ENCODE measurements around the gene IMPDH1. TPM values are rescaled to one million over a fixed set of nuclear protein-coding genes. Genes with fewer than 3 reads are reported as not detected.

The IMPDH1 gene
- total RNA-seq, 2 experiments from 2014 or later = 71.0 to 73.9 TPM

GRCh38 chr7:128352636-128353035, 57.1 kb downstream of the IMPDH1 start:
- no peaks in the 10 kb centered on the region for H3K36me3 Mint-ChIP-seq
- H3K4me3 Mint-ChIP-seq = no peak overlapping the region

DNA sequence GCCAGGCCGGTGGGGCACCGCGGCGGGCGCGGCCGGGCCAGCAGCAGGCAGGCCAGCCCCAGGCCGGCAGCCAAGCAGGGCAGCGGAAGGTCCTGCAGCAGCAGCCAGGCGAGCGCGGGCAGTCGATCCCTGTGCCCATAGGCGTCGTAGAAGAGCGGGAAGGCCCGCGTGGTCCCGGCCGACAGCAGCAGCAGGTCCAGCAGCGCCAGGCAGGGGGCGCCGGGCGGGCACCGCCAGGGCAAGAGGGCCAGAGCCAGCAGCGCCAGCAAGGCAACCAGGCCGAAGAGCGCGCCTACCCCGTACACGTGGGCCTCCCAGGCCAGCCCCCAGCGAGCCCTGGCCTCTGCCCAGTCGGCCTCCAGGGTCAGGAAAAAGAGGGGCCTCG, 57.6 kb downstream of the IMPDH1 start:
- DNase-seq = peak; percentile 54
- no peaks in the 10 kb centered on the region for H3K4me1 Mint-ChIP-seq
- no peak overlapping the region for H3K27ac Mint-ChIP-seq
- no peak overlapping the region for H3K4me3 Mint-ChIP-seq
- no peaks in the 10 kb centered on the region for H3K9me3 Mint-ChIP-seq
- H3K36me3 Mint-ChIP-seq = no peaks in the 10 kb centered on the region
- peaks cover 43% of the 10 kb centered on the region for H3K27me3 Mint-ChIP-seq

More at GRCh38 chr7:128352636-128353035, 57.1 kb downstream of the IMPDH1 start:
- no peak for DNase-seq
- peaks cover 40% of the 10 kb centered on the region for H3K27me3 Mint-ChIP-seq
- no peak overlapping the region for H3K27ac Mint-ChIP-seq
- H3K9me3 Mint-ChIP-seq = no peaks in the 10 kb centered on the region
- H3K4me1 Mint-ChIP-seq = no peaks in the 10 kb centered on the region

DNA sequence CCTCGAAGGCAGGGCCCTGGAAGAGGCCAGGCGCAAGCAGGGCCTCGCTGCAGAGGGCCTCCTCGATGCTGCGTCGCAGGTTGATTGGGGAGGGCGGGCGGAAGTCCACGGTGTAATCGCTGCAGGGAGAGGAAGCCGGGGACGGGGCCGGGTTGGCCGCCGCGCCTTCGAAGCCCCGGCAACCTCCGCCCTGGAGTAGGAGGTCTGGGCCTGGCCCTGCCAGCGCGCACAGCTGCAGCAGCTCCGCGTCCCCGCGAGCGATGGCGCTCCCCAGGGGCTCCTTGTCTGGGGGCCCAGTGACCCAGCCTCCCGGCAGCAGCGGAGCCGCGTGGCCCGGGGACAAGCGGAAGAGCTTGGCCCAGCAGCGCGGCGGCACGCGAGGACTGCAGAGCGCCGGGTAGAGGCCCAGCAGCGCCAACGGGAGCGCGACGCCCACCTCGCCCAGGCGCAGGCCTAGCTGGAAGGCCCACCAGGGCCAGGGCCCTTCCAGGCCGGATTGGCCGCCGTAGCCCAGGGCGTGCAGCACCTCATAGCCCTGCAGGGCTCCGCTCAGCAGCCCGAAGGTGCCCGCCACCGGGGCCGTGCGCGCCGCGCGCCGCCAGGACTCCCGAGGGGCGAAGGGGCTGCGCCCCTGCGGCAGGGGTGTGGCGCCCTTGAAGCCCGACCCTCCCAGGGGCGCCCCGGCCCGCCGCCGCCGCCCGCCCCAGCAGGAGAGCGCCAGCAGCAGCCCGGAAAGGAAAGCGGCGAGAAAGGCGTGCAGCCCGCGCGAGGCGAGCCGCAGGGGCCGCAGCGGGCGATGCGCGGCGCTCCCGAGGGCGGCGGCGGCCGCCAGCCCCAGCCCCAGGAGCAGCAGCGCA, 58.3 kb downstream of the IMPDH1 start:
- H3K27me3 Mint-ChIP-seq = peaks cover 43% of the 10 kb centered on the region
- no peak overlapping the region for H3K4me3 Mint-ChIP-seq
- no peak overlapping the region for H3K27ac Mint-ChIP-seq
- no peaks in the 10 kb centered on the region for H3K9me3 Mint-ChIP-seq
- no peaks in the 10 kb centered on the region for H3K36me3 Mint-ChIP-seq
- peak; percentile 31 for DNase-seq
- H3K4me1 Mint-ChIP-seq = no peaks in the 10 kb centered on the region

- H3K9me3 Mint-ChIP-seq = no peaks in the 10 kb centered on the region
- DNase-seq = no peak
- H3K27ac Mint-ChIP-seq = no peak overlapping the region
- no peak overlapping the region for H3K4me3 Mint-ChIP-seq
- H3K27me3 Mint-ChIP-seq = peaks cover 43% of the 10 kb centered on the region
- no peaks in the 10 kb centered on the region for H3K4me1 Mint-ChIP-seq
- H3K36me3 Mint-ChIP-seq = no peaks in the 10 kb centered on the region
Observed at GRCh38 chr7:128350708-128351295, 59.0 kb downstream of the IMPDH1 start.

DNA sequence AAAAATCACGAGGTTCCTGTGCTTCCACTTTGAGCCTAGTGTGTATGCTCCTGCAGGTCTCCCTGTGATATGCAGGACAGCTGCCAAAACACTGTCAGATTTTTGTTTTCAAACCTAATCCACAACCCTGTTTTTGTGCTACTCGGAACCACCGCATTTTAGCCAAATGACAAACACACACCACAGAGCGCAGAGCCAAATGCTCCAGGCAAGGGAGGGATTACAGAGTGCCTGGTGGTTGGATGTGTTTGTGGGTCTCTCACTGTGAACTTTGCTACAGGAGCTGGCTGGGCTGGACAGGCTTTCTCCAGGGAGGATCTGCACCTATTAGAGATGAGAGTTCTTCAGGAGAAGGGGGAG, 60.3 kb downstream of the IMPDH1 start:
- H3K4me3 Mint-ChIP-seq = no peak overlapping the region
- H3K27ac Mint-ChIP-seq = no peak overlapping the region
- H3K36me3 Mint-ChIP-seq = no peaks in the 10 kb centered on the region
- H3K27me3 Mint-ChIP-seq = peaks cover 40% of the 10 kb centered on the region
- DNase-seq = no peak
- H3K9me3 Mint-ChIP-seq = no peaks in the 10 kb centered on the region
- H3K4me1 Mint-ChIP-seq = no peaks in the 10 kb centered on the region

GRCh38 chr7:128347647-128348097, 62.1 kb downstream of the IMPDH1 start:
- H3K36me3 Mint-ChIP-seq = peaks cover 2% of the 10 kb centered on the region
- H3K4me1 Mint-ChIP-seq = peaks cover 3% of the 10 kb centered on the region
- H3K27ac Mint-ChIP-seq = no peak overlapping the region
- no peaks in the 10 kb centered on the region for H3K9me3 Mint-ChIP-seq
- H3K4me3 Mint-ChIP-seq = no peak overlapping the region
- DNase-seq = peak; percentile 55
- peaks cover 22% of the 10 kb centered on the region for H3K27me3 Mint-ChIP-seq

DNA sequence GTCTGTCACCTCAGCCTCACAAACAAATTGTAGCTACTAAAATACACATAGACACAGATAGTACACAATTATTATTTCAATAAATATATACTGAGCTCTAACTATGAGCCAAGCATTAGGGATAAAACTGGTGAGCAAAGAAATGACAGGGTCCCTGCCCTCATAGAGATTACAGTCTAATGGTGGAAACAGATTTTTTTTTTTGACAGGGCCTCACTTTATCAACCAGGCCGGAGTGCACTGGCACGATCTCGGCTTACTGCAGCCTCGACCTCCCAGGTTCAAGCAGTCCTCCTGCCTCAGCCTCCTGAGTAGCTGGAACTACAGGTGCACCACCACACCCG, 65.4 kb downstream of the IMPDH1 start:
- peaks cover 8% of the 10 kb centered on the region for H3K27me3 Mint-ChIP-seq
- no peak for DNase-seq
- H3K4me3 Mint-ChIP-seq = no peak overlapping the region
- peaks cover 3% of the 10 kb centered on the region for H3K36me3 Mint-ChIP-seq
- peaks cover 20% of the 10 kb centered on the region for H3K4me1 Mint-ChIP-seq
- H3K9me3 Mint-ChIP-seq = no peaks in the 10 kb centered on the region
- H3K27ac Mint-ChIP-seq = no peak overlapping the region

GRCh38 chr7:128343554-128344430, 66.0 kb downstream of the IMPDH1 start, which contains the start of gene RBM28:
Gene RBM28 (minus strand): TSS chr7:128343908. CDS start chr7:128343793, 115 bp downstream.
- Mint-ChIP-seq H3K36me3 (peaks cover 3% of the 10 kb centered on the region), H3K4me1 (peaks cover 20% of the 10 kb centered on the region), H3K4me3 (peak within 1 kb of the TSS; percentile 84), H3K27ac (peak within 1 kb of the TSS; percentile 93), H3K9me3 (no peaks in the 10 kb centered on the region), H3K27me3 (peaks cover 5% of the 10 kb centered on the region)
- peak; percentile 83 for DNase-seq

Other genes starting within 250 kb of the IMPDH1 start
- gene LEP, start 168.7 kb downstream of the IMPDH1 start, total RNA-seq = not detected
- 10 to 100 TPM; 80.2 to 81.8 TPM for gene RBM28, start 66.1 kb downstream of the IMPDH1 start, total RNA-seq
- gene PRRT4, start 48.3 kb downstream of the IMPDH1 start, total RNA-seq = under 1 TPM; 0.18 to 0.27 TPM
- gene HILPDA, start 45.9 kb upstream of the IMPDH1 start, total RNA-seq = 10 to 100 TPM; 72.3 to 72.8 TPM
- gene METTL2B, start 66.8 kb upstream of the IMPDH1 start, total RNA-seq = 10 to 100 TPM; 57.3 to 59.8 TPM

All from activated naive CD8-positive, alpha-beta T cell treated with anti-CD3 and anti-CD28 coated beads for 36 hours (primary cell).